ENCODE data around the gene FBXO2. TPM values are rescaled to one million over a fixed set of nuclear protein-coding genes. Genes with fewer than 3 reads are reported as not detected.

The FBXO2 gene
- total and polyA plus RNA-seq, 9 of the 15 experiments (the other 6 are each of a cell fraction or from before 2014, with no cell fraction given), result 0.04 to 1.9 (median 0.27) TPM

DNA sequence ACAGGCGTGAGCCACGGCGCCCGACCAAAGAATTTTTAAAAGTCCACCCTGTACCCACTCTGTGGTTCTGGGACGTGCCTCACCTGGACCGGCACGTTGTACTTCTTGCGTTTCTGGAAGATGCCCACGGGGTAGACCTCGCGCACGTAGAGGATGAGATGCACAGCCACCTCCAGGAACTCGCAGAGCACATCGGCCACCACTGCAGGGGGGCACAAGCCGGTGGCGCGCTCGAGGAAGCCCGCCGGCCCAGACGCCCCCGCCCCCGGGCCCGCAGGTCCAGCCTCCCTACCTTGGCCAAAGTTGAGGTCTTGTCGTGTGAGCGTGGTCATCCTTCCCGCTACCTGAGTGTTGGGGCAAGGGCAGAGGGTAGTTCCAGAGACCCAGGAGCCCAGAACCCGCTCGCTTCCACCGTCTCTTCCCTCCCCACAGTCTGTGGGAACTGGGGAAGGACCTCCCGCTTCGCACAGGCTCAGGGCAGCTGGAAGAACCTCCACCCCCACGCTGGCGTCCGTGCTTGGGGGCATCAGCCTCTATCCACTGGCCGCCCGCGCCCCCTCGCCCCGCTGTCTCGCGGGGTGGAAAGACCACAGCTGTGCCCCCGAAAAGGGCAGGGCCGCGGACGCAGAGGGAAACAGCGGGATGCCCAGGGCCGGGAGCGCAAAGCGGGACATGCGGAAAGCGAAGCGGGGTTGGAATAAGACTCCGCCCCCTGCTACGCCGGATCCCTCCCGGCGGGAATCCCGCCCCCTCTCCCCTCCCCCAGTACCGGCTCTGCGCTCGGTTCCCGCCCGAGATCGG is 26.2 kb upstream of the FBXO2 start (continued):
- TF ChIP-seq, protein P1, sequence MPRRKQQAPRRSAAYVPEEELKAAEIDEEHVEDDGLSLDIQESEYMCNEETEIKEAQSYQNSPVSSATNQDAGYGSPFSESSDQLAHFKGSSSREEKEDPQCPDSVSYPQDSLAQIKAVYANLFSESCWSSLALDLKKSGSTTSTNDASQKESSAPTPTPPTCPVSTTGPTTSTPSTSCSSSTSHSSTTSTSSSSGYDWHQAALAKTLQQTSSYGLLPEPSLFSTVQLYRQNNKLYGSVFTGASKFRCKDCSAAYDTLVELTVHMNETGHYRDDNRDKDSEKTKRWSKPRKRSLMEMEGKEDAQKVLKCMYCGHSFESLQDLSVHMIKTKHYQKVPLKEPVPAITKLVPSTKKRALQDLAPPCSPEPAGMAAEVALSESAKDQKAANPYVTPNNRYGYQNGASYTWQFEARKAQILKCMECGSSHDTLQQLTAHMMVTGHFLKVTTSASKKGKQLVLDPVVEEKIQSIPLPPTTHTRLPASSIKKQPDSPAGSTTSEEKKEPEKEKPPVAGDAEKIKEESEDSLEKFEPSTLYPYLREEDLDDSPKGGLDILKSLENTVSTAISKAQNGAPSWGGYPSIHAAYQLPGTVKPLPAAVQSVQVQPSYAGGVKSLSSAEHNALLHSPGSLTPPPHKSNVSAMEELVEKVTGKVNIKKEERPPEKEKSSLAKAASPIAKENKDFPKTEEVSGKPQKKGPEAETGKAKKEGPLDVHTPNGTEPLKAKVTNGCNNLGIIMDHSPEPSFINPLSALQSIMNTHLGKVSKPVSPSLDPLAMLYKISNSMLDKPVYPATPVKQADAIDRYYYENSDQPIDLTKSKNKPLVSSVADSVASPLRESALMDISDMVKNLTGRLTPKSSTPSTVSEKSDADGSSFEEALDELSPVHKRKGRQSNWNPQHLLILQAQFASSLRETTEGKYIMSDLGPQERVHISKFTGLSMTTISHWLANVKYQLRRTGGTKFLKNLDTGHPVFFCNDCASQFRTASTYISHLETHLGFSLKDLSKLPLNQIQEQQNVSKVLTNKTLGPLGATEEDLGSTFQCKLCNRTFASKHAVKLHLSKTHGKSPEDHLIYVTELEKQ (CRISPR knock-in tag; IDR thresholded peaks at IDR 0.05), result 0 out of 2 replicates have a peak, but pooled peaks have one; percentile 51
- TF ChIP-seq, protein P2, sequence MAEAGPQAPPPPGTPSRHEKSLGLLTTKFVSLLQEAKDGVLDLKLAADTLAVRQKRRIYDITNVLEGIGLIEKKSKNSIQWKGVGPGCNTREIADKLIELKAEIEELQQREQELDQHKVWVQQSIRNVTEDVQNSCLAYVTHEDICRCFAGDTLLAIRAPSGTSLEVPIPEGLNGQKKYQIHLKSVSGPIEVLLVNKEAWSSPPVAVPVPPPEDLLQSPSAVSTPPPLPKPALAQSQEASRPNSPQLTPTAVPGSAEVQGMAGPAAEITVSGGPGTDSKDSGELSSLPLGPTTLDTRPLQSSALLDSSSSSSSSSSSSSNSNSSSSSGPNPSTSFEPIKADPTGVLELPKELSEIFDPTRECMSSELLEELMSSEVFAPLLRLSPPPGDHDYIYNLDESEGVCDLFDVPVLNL (CRISPR knock-in tag; IDR thresholded peaks at IDR 0.05; ENCODE audit: low read depth), result no peak
- TF ChIP-seq ZC3H8 (IDR thresholded peaks at IDR 0.05) (0 out of 2 replicates have a peak, but pooled peaks have one; percentile 19), RBM22 (IDR thresholded peaks at IDR 0.05; ENCODE audit: low read depth, low read length, poor library complexity, severe bottlenecking) (peak; percentile 75), ZNF12 (CRISPR knock-in tag; IDR thresholded peaks at IDR 0.05) (0 out of 2 replicates have a peak, but pooled peaks have one; percentile 11), HLTF (IDR thresholded peaks at IDR 0.05) (0 out of 2 replicates have a peak, but pooled peaks have one; percentile 35), GTF2A2 (tag; IDR thresholded peaks at IDR 0.05) (peak; percentile 43; the same call in 1 of the 2 replicates), HNRNPL (IDR thresholded peaks at IDR 0.05; ENCODE audit: low read depth, low read length) (peak; percentile 92), ZSCAN29 (IDR thresholded peaks at IDR 0.05) (0 out of 2 replicates have a peak, but pooled peaks have one; percentile 29), LARP7 (IDR thresholded peaks at IDR 0.05) (0 out of 2 replicates have a peak, but pooled peaks have one; percentile 20), PHF21A (IDR thresholded peaks at IDR 0.05; ENCODE audit: borderline replicate concordance, low read depth) (0 out of 2 replicates have a peak, but pooled peaks have one; percentile 27), KAT7 (CRISPR knock-in tag; IDR thresholded peaks at IDR 0.05; ENCODE audit: borderline replicate concordance) (peak; percentile 76; the same call in 1 of the 2 replicates), DIDO1 (tag; IDR thresholded peaks at IDR 0.05; ENCODE audit: low read depth) (0 out of 2 replicates have a peak, but pooled peaks have one; percentile 14)
- TF ChIP-seq, protein P3, sequence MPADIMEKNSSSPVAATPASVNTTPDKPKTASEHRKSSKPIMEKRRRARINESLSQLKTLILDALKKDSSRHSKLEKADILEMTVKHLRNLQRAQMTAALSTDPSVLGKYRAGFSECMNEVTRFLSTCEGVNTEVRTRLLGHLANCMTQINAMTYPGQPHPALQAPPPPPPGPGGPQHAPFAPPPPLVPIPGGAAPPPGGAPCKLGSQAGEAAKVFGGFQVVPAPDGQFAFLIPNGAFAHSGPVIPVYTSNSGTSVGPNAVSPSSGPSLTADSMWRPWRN (IDR thresholded peaks at IDR 0.05; ENCODE audit: low read depth), result no peak
- TF ChIP-seq, protein P4, sequence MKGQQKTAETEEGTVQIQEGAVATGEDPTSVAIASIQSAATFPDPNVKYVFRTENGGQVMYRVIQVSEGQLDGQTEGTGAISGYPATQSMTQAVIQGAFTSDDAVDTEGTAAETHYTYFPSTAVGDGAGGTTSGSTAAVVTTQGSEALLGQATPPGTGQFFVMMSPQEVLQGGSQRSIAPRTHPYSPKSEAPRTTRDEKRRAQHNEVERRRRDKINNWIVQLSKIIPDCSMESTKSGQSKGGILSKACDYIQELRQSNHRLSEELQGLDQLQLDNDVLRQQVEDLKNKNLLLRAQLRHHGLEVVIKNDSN (CRISPR knock-in tag; IDR thresholded peaks at IDR 0.05), result 0 out of 2 replicates have a peak, but pooled peaks have one; percentile 17
- TF ChIP-seq, protein P5, sequence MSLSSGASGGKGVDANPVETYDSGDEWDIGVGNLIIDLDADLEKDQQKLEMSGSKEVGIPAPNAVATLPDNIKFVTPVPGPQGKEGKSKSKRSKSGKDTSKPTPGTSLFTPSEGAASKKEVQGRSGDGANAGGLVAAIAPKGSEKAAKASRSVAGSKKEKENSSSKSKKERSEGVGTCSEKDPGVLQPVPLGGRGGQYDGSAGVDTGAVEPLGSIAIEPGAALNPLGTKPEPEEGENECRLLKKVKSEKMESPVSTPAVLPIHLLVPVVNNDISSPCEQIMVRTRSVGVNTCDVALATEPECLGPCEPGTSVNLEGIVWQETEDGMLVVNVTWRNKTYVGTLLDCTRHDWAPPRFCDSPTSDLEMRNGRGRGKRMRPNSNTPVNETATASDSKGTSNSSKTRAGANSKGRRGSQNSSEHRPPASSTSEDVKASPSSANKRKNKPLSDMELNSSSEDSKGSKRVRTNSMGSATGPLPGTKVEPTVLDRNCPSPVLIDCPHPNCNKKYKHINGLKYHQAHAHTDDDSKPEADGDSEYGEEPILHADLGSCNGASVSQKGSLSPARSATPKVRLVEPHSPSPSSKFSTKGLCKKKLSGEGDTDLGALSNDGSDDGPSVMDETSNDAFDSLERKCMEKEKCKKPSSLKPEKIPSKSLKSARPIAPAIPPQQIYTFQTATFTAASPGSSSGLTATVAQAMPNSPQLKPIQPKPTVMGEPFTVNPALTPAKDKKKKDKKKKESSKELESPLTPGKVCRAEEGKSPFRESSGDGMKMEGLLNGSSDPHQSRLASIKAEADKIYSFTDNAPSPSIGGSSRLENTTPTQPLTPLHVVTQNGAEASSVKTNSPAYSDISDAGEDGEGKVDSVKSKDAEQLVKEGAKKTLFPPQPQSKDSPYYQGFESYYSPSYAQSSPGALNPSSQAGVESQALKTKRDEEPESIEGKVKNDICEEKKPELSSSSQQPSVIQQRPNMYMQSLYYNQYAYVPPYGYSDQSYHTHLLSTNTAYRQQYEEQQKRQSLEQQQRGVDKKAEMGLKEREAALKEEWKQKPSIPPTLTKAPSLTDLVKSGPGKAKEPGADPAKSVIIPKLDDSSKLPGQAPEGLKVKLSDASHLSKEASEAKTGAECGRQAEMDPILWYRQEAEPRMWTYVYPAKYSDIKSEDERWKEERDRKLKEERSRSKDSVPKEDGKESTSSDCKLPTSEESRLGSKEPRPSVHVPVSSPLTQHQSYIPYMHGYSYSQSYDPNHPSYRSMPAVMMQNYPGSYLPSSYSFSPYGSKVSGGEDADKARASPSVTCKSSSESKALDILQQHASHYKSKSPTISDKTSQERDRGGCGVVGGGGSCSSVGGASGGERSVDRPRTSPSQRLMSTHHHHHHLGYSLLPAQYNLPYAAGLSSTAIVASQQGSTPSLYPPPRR (CRISPR knock-in tag; IDR thresholded peaks at IDR 0.05; ENCODE audit: borderline replicate concordance), result no peak

Data from K562 (cell line).